Endothelial cell of umbilical vein (primary cell): Measurements from ENCODE around the gene TMEM229B. TPM values are rescaled to one million over a fixed set of nuclear protein-coding genes. Genes with fewer than 3 reads are reported as not detected.

Source experiments
- BruUV-seq: library from RNA; stranded (reverse); fragments of 400-500 nt; replicated peaks from 2 replicates; lab custom pipeline; 2021; lab: Mats Ljungman, UMichigan
- CTCF ChIA-PET: fragments of 300-600, 350-600 bp; sonication (Branson Sonifier 250); formaldehyde crosslinking; loops from one replicate; lab custom pipeline; 2021; ENCODE audit warnings: antibody characterized with exemption, inconsistent platforms; lab: Charles Lee
- POLR2A ChIA-PET: fragments of 300-600, 350-600 bp; sonication (Branson Sonifier 250); formaldehyde crosslinking; loops from one replicate; lab custom pipeline; 2021; ENCODE audit warnings: antibody characterized with exemption, inconsistent platforms; lab: Charles Lee
- DNase-seq: peaks from one replicate; pipeline ENCODE4 v3.0.0-alpha.2; 2011; ENCODE audit warnings: low read depth, low spot score
- FAIRE-seq: peaks from 2 replicates; lab custom pipeline; 2011; peaks lifted over from hg19 to GRCh38; lab: Jason Lieb, UNC
- H2AFZ ChIP-seq: 2 replicates; pipeline ENCODE4 v1.6.0; 2012; ENCODE audit warnings: low read depth, low read length, control low read depth, inconsistent platforms
- H3K27ac ChIP-seq: 2 replicates; pipeline ENCODE4 v1.5.1; 2011; ENCODE audit warnings: low read depth, mild to moderate bottlenecking, control low read depth, low read length, moderate library complexity; ENCODE audit not compliant: insufficient read depth
- H3K27me3 ChIP-seq, 2 experiments: 2 replicates each; pipeline versions ENCODE4 v1.6.0 to v1.6.1; 2011; ENCODE audit warnings: low read length in 2 of 2, mixed read lengths in 1 of 2; ENCODE audit not compliant: control insufficient read depth in 2 of 2, insufficient read depth in 2 of 2
- H3K36me3 ChIP-seq, 2 experiments: 2 replicates in 1 of 2; 3 replicates in 1 of 2; pipeline ENCODE4 v1.5.1; 2011; ENCODE audit warnings: low read length in 2 of 2, mild to moderate bottlenecking in 1 of 2, moderate library complexity in 1 of 2; ENCODE audit not compliant: control insufficient read depth in 2 of 2, insufficient read depth in 2 of 2; ENCODE audit errors: extremely low read depth in 1 of 2
- H3K4me1 ChIP-seq: 3 replicates; pipeline ENCODE4 v1.5.1; 2011; ENCODE audit warnings: mild to moderate bottlenecking, low read length; ENCODE audit not compliant: control insufficient read depth, insufficient read depth; ENCODE audit errors: extremely low read depth
- H3K4me2 ChIP-seq: 2 replicates; pipeline ENCODE4 v1.6.1; 2011; ENCODE audit warnings: low read length, control low read depth, mixed read lengths; ENCODE audit not compliant: insufficient read depth
- H3K4me3 ChIP-seq, 3 experiments: fragments of 200-600 bp in 1 of 3; sonication (generic), shearing (Covaris generic) in 1 of 3; replicated peaks in 1 of 3; 2 replicates each; pipeline ENCODE4 v1.5.1; 2011 to 2016; ENCODE audit warnings: control low read depth in 3 of 3, low read length in 3 of 3, mild to moderate bottlenecking in 2 of 3, inconsistent platforms in 1 of 3, low read depth in 1 of 3, moderate library complexity in 1 of 3; ENCODE audit not compliant: insufficient read depth in 1 of 3
- H3K79me2 ChIP-seq: 2 replicates; pipeline ENCODE4 v1.6.0; 2012; ENCODE audit warnings: low read length, inconsistent platforms; ENCODE audit not compliant: control insufficient read depth, insufficient read depth
- H3K9ac ChIP-seq: replicated peaks from 2 replicates; pipeline ENCODE3; 2011; ENCODE audit warnings: low read length, control low read depth; ENCODE audit not compliant: insufficient read depth; ENCODE audit errors: extremely low read depth
- H3K9me1 ChIP-seq: replicated peaks from 3 replicates; pipeline ENCODE4 v1.6.0; 2011; ENCODE audit warnings: mild to moderate bottlenecking, low read length; ENCODE audit not compliant: control insufficient read depth, insufficient read depth; ENCODE audit errors: extremely low read depth
- H3K9me3 ChIP-seq: replicated peaks from 2 replicates; pipeline ENCODE4 v1.5.1; 2012; ENCODE audit warnings: low read length, inconsistent platforms; ENCODE audit not compliant: control insufficient read depth, insufficient read depth
- H4K20me1 ChIP-seq: replicated peaks from 2 replicates; pipeline ENCODE3; 2011; ENCODE audit warnings: mild to moderate bottlenecking, low read length; ENCODE audit not compliant: control insufficient read depth, insufficient read depth; ENCODE audit errors: extremely low read depth
- FOS ChIP-seq: IDR thresholded peaks from 2 replicates; pipeline ENCODE4 v1.6.1; 2011; ENCODE audit warnings: mild to moderate bottlenecking, low read length, moderate library complexity, borderline replicate concordance; ENCODE audit not compliant: insufficient read depth
- GATA2 ChIP-seq: IDR thresholded peaks from 2 replicates; pipeline ENCODE4 v1.7.0; 2011; ENCODE audit warnings: low read depth, mild to moderate bottlenecking, moderate library complexity, mixed read lengths, low read length; ENCODE audit not compliant: insufficient read length, insufficient read depth
- POLR2A ChIP-seq: IDR thresholded peaks from 2 replicates; pipeline ENCODE4 v1.6.1; 2012; ENCODE audit warnings: low read depth, mild to moderate bottlenecking, control low read depth, low read length
- POLR2AphosphoS5 ChIP-seq: IDR thresholded peaks from 2 replicates; pipeline ENCODE4 v1.6.1; 2012; ENCODE audit warnings: low read depth, mild to moderate bottlenecking, control low read depth, low read length, moderate library complexity; ENCODE audit not compliant: insufficient read depth
- dilution Hi-C: fragments of 300-500 bp; cut with MboI; formaldehyde crosslinking; loops from one replicate; pipeline ENCODE4 v1.15.0; 2019; ENCODE audit warnings: low sequenced_read_pairs; ENCODE audit not compliant: extremely low pct_ligation_motif_present
- intact Hi-C: fragments of 100-400 bp; cut with micrococcal nuclease; formaldehyde crosslinking; loops from one replicate; pipeline ENCODE4 v1.10.0; 2022
- polyA plus RNA-seq, 4 experiments: library from polyadenylated mRNA; depleted of rRNA in 3 of 4; stranded (reverse) in 3 of 4; unstranded in 1 of 4; fragments of >200 nt; gene quantifications; 2 replicates each; pipeline versions ENCODE4 v1.2.1 to v1.2.3, GENCODE V29; 2011 to 2012; ENCODE audit warnings: missing spikeins in 1 of 4
- total RNA-seq: library from RNA; stranded (reverse); gene quantifications from 2 replicates; pipeline ENCODE4 v1.2.3, GENCODE V29; 2021
- TF ChIP-seq, protein P1 (sequence below): IDR thresholded peaks from 2 replicates; pipeline ENCODE4 v1.6.1; 2011; ENCODE audit not compliant: insufficient read depth, insufficient read length
- TF ChIP-seq, protein P2 (sequence below), 2 donors: IDR thresholded peaks; 1 replicate in 1 of 2; 2 replicates in 1 of 2; pipeline ENCODE4 v1.5.1; 2011; ENCODE audit warnings: low read length in 2 of 2, mild to moderate bottlenecking in 2 of 2, moderate library complexity in 2 of 2, control low read depth in 1 of 2, inconsistent platforms in 1 of 2, low read depth in 1 of 2; ENCODE audit not compliant: insufficient read depth in 1 of 2; ENCODE audit errors: extremely low read depth in 1 of 2

The TMEM229B gene
- total and polyA plus RNA-seq, 2 donors (not counting 3 experiments of a cell fraction or from before 2014, with no cell fraction given) = 0.03 TPM; not detected in 1

DNA sequence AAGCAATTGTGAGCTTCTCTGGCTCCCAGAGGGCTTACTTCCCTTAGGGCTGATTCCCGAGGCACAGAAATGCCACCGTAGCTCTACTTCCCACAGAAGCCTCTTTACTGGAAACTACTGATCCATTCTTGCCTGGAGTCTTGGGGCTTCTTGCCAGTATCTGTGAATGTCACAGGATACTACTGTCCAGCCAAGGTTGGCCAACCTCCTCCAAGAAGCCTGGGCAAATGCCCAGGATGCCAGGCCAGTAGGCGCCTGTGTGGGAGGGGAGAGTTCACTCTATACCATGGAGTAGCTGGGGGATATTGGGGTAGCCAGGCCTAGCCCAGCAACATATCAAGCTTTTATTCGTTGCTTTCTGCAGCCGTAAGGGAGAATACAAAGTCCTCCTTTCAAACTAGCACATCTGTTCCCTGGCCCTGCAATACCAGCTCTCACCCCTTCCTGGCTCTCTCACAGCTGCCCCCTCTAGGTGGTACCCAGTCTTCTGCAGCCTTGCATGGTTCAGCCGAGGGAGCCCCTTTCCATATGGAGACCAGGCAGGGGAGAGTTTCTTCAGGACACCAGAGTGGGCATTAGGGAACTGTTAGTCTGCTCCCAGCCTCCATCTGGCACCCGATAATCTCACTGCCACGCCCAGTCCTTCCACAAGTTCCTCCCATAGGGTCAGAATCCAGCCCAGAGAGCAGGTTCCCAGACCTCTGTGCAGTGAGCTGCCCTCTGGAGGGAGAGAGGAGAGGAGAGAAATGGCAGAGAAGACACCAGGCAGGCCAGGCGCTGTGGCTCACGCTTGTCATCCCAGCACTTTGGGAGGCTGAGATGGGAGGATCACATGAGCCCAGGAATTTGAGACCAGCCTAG lies 52.3 kb downstream of the TMEM229B start:
- CTCF ChIA-PET = interaction anchor here (0.7 to 5.6 kb wide), 3 partner anchors 8 to 268 kb away, joined by 3 to 34 read pairs (median 11); no protein-coding TSS in a partner anchor
- H2AFZ ChIP-seq = no peak overlapping the region
- no peaks in the 10 kb centered on the region for H3K9me3 ChIP-seq
- intact Hi-C loops = no loop called here
- no peaks in the 10 kb centered on the region for H3K36me3 ChIP-seq
- H3K4me1 ChIP-seq = no peaks in the 10 kb centered on the region
- no TSS peak for BruUV-seq
- no peak overlapping the region for H3K4me3 ChIP-seq
- dilution Hi-C loops = no loop called here
- FAIRE-seq (no peak), DNase-seq (no peak)
- H3K27ac ChIP-seq = no peak overlapping the region
- H3K4me2 ChIP-seq = no peak overlapping the region
- POLR2A ChIA-PET = no interaction called here
- H3K9ac ChIP-seq = no peak overlapping the region
- no peaks in the 10 kb centered on the region for H4K20me1 ChIP-seq
- no peaks in the 10 kb centered on the region for H3K9me1 ChIP-seq
- H3K27me3 ChIP-seq = peaks cover 15 to 19% of the 10 kb centered on the region in 2 experiments
- H3K79me2 ChIP-seq = no peaks in the 10 kb centered on the region
- TF ChIP-seq POLR2AphosphoS5 = no peak
- TF ChIP-seq, protein P1, sequence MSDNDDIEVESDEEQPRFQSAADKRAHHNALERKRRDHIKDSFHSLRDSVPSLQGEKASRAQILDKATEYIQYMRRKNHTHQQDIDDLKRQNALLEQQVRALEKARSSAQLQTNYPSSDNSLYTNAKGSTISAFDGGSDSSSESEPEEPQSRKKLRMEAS = no peak
- no peak for TF ChIP-seq FOS
- no peak for TF ChIP-seq POLR2A
- TF ChIP-seq GATA2 = no peak
- TF ChIP-seq, protein P2, sequence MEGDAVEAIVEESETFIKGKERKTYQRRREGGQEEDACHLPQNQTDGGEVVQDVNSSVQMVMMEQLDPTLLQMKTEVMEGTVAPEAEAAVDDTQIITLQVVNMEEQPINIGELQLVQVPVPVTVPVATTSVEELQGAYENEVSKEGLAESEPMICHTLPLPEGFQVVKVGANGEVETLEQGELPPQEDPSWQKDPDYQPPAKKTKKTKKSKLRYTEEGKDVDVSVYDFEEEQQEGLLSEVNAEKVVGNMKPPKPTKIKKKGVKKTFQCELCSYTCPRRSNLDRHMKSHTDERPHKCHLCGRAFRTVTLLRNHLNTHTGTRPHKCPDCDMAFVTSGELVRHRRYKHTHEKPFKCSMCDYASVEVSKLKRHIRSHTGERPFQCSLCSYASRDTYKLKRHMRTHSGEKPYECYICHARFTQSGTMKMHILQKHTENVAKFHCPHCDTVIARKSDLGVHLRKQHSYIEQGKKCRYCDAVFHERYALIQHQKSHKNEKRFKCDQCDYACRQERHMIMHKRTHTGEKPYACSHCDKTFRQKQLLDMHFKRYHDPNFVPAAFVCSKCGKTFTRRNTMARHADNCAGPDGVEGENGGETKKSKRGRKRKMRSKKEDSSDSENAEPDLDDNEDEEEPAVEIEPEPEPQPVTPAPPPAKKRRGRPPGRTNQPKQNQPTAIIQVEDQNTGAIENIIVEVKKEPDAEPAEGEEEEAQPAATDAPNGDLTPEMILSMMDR (IDR thresholded peaks at IDR 0.05; ENCODE audit: extremely low read depth in 1 of 2, insufficient read depth in 1 of 2, low read depth in 1 of 2, low read length in 2 of 2) = no peak
